T-helper 1 cell treated with Interleukin-12 subunit alpha and Interleukin-12 subunit beta and Interleukin-4 antibody, amounts not matched to agents 30 μg/mL and 1 μg/mL, for 36 hours (primary cell): ENCODE results near the gene NUBPL.
"Not testable (repeated sequence)": the region's sequence is repeated elsewhere in the genome, so short reads cannot be mapped to it uniquely, and the experiment has no call there.

Experiments
- H3K27ac Mint-ChIP-seq: one replicate; pipeline ENCODE4 v1.8.0; 2021; ENCODE audit warnings: mild to moderate bottlenecking, mixed read lengths
- H3K27me3 Mint-ChIP-seq: one replicate; pipeline ENCODE4 v1.8.0; 2021; ENCODE audit warnings: low read depth, mixed read lengths
- H3K36me3 Mint-ChIP-seq: one replicate; pipeline ENCODE4 v1.8.0; 2021; ENCODE audit warnings: low read depth, mixed read lengths
- H3K4me1 Mint-ChIP-seq: one replicate; pipeline ENCODE4 v1.8.0; 2021; ENCODE audit warnings: low read depth, mixed read lengths
- H3K4me3 Mint-ChIP-seq: one replicate; pipeline ENCODE4 v1.8.0; 2021; ENCODE audit warnings: mild to moderate bottlenecking, moderate library complexity, mixed read lengths
- H3K9me3 Mint-ChIP-seq: one replicate; pipeline ENCODE4 v1.8.0; 2021; ENCODE audit warnings: mixed read lengths

The NUBPL gene

GRCh38 chr14:31760277-31760676, 199.1 kb downstream of the NUBPL start:
- Mint-ChIP-seq H3K27me3 (no peaks in the 10 kb centered on the region), H3K9me3 (no peaks in the 10 kb centered on the region), H3K27ac (no peak overlapping the region), H3K4me1 (no peaks in the 10 kb centered on the region), H3K4me3 (no peak overlapping the region), H3K36me3 (no peaks in the 10 kb centered on the region)

- H3K27ac Mint-ChIP-seq: no peak overlapping the region
Observed at GRCh38 chr14:31761325-31761724, 200.1 kb downstream of the NUBPL start.

GRCh38 chr14:31763041-31763440, 201.8 kb downstream of the NUBPL start:
- H3K36me3 Mint-ChIP-seq: no peaks in the 10 kb centered on the region
- H3K27me3 Mint-ChIP-seq: no peaks in the 10 kb centered on the region
- no peaks in the 10 kb centered on the region for H3K4me1 Mint-ChIP-seq
- H3K27ac Mint-ChIP-seq: no peak overlapping the region
- no peak overlapping the region for H3K4me3 Mint-ChIP-seq
- peaks cover 4% of the 10 kb centered on the region for H3K9me3 Mint-ChIP-seq

More at GRCh38 chr14:31761325-31761724, 200.1 kb downstream of the NUBPL start:
- H3K4me3 Mint-ChIP-seq: no peak overlapping the region
- H3K36me3 Mint-ChIP-seq: no peaks in the 10 kb centered on the region
- H3K27me3 Mint-ChIP-seq: no peaks in the 10 kb centered on the region
- no peaks in the 10 kb centered on the region for H3K4me1 Mint-ChIP-seq
- H3K9me3 Mint-ChIP-seq: no peaks in the 10 kb centered on the region

- no peak overlapping the region for H3K4me3 Mint-ChIP-seq
- no peaks in the 10 kb centered on the region for H3K36me3 Mint-ChIP-seq
- H3K27ac Mint-ChIP-seq: no peak overlapping the region
- peaks cover 4% of the 10 kb centered on the region for H3K9me3 Mint-ChIP-seq
- H3K4me1 Mint-ChIP-seq: no peaks in the 10 kb centered on the region
- H3K27me3 Mint-ChIP-seq: no peaks in the 10 kb centered on the region
Observed at GRCh38 chr14:31766315-31766892, 205.2 kb downstream of the NUBPL start.

- peaks cover 4% of the 10 kb centered on the region for H3K9me3 Mint-ChIP-seq
- no peaks in the 10 kb centered on the region for H3K36me3 Mint-ChIP-seq
- no peak overlapping the region for H3K4me3 Mint-ChIP-seq
- no peak overlapping the region for H3K27ac Mint-ChIP-seq
- no peaks in the 10 kb centered on the region for H3K27me3 Mint-ChIP-seq
- H3K4me1 Mint-ChIP-seq: no peaks in the 10 kb centered on the region
Observed at GRCh38 chr14:31768355-31768754, 207.2 kb downstream of the NUBPL start.

- Mint-ChIP-seq H3K4me3 (no peak overlapping the region), H3K27ac (no peak overlapping the region), H3K9me3 (peaks cover 4% of the 10 kb centered on the region), H3K27me3 (no peaks in the 10 kb centered on the region), H3K36me3 (no peaks in the 10 kb centered on the region), H3K4me1 (no peaks in the 10 kb centered on the region)
Observed at GRCh38 chr14:31770271-31770670, 209.1 kb downstream of the NUBPL start.

- no peak overlapping the region for H3K4me3 Mint-ChIP-seq
- no peak overlapping the region for H3K27ac Mint-ChIP-seq
- no peaks in the 10 kb centered on the region for H3K4me1 Mint-ChIP-seq
- no peaks in the 10 kb centered on the region for H3K36me3 Mint-ChIP-seq
- no peaks in the 10 kb centered on the region for H3K27me3 Mint-ChIP-seq
- peaks cover 9% of the 10 kb centered on the region for H3K9me3 Mint-ChIP-seq
Observed at GRCh38 chr14:31774567-31774966, 213.4 kb downstream of the NUBPL start.

- Mint-ChIP-seq H3K4me1 (no peaks in the 10 kb centered on the region), H3K27ac (no peak overlapping the region), H3K36me3 (no peaks in the 10 kb centered on the region), H3K9me3 (peaks cover 21% of the 10 kb centered on the region), H3K27me3 (no peaks in the 10 kb centered on the region), H3K4me3 (no peak overlapping the region)
Observed at GRCh38 chr14:31777312-31777711, 216.1 kb downstream of the NUBPL start.

GRCh38 chr14:31781578-31781977, 220.4 kb downstream of the NUBPL start:
- Mint-ChIP-seq H3K36me3 (no peaks in the 10 kb centered on the region), H3K27ac (no peak overlapping the region), H3K9me3 (peaks cover 29% of the 10 kb centered on the region), H3K27me3 (no peaks in the 10 kb centered on the region), H3K4me1 (no peaks in the 10 kb centered on the region), H3K4me3 (no peak overlapping the region)

- no peaks in the 10 kb centered on the region for H3K36me3 Mint-ChIP-seq
- no peaks in the 10 kb centered on the region for H3K4me1 Mint-ChIP-seq
- H3K27me3 Mint-ChIP-seq: no peaks in the 10 kb centered on the region
- H3K27ac Mint-ChIP-seq: no peak overlapping the region
- H3K9me3 Mint-ChIP-seq: peaks cover 21% of the 10 kb centered on the region
- no peak overlapping the region for H3K4me3 Mint-ChIP-seq
Observed at GRCh38 chr14:31785574-31785973, 224.4 kb downstream of the NUBPL start.

- Mint-ChIP-seq H3K4me1 (no peaks in the 10 kb centered on the region), H3K27me3 (no peaks in the 10 kb centered on the region), H3K36me3 (no peaks in the 10 kb centered on the region), H3K27ac (no peak overlapping the region), H3K9me3 (peaks cover 9% of the 10 kb centered on the region), H3K4me3 (no peak overlapping the region)
Observed at GRCh38 chr14:31787377-31787776, 226.2 kb downstream of the NUBPL start.

- Mint-ChIP-seq H3K9me3 (peaks cover 3% of the 10 kb centered on the region), H3K27me3 (no peaks in the 10 kb centered on the region), H3K4me3 (no peak overlapping the region), H3K27ac (no peak overlapping the region), H3K36me3 (no peaks in the 10 kb centered on the region), H3K4me1 (no peaks in the 10 kb centered on the region)
Observed at GRCh38 chr14:31788340-31788739, 227.1 kb downstream of the NUBPL start.

- H3K4me3 Mint-ChIP-seq: no peak overlapping the region
- no peaks in the 10 kb centered on the region for H3K9me3 Mint-ChIP-seq
- H3K4me1 Mint-ChIP-seq: no peaks in the 10 kb centered on the region
- H3K27ac Mint-ChIP-seq: no peak overlapping the region
- no peaks in the 10 kb centered on the region for H3K36me3 Mint-ChIP-seq
- no peaks in the 10 kb centered on the region for H3K27me3 Mint-ChIP-seq
Observed at GRCh38 chr14:31792726-31793125, 231.5 kb downstream of the NUBPL start.

GRCh38 chr14:31797946-31798345, 236.7 kb downstream of the NUBPL start:
- H3K4me1 Mint-ChIP-seq, H3K27me3 Mint-ChIP-seq, H3K4me3 Mint-ChIP-seq, H3K27ac Mint-ChIP-seq, H3K36me3 Mint-ChIP-seq, H3K9me3 Mint-ChIP-seq: not testable (repeated sequence)

- Mint-ChIP-seq H3K4me1 (no peaks in the 10 kb centered on the region), H3K36me3 (no peaks in the 10 kb centered on the region), H3K27me3 (no peaks in the 10 kb centered on the region), H3K9me3 (no peaks in the 10 kb centered on the region), H3K4me3 (no peak overlapping the region), H3K27ac (no peak overlapping the region)
Observed at GRCh38 chr14:31802838-31803237, 241.6 kb downstream of the NUBPL start.

- Mint-ChIP-seq H3K9me3 (peaks cover 5% of the 10 kb centered on the region), H3K36me3 (no peaks in the 10 kb centered on the region), H3K4me1 (no peaks in the 10 kb centered on the region), H3K27ac (no peak overlapping the region), H3K4me3 (no peak overlapping the region), H3K27me3 (no peaks in the 10 kb centered on the region)
Observed at GRCh38 chr14:31806249-31806648, 245.0 kb downstream of the NUBPL start.
